ENCODE measurements around the gene UBASH3B.

GRCh38 chr11:122799406-122800105 is 144.0 kb downstream of the UBASH3B start:
- no peak for TF ChIP-seq CTCF (IDR thresholded peaks at IDR 0.05; ENCODE audit: low read length)
- TF ChIP-seq EZH2 (optimal IDR thresholded peaks at IDR 0.05; ENCODE audit: low read depth, low read length) = no peak

All from MM.1S (cell line).